ENCODE data around the gene PAX2. TPM values are rescaled to one million over a fixed set of nuclear protein-coding genes. Genes with fewer than 3 reads are reported as not detected.

The PAX2 gene
- total RNA-seq, 5 donors from 2014 or later (not counting 1 experiment from before 2014, with no cell fraction given), result not detected

Other genes starting within 250 kb of the PAX2 start
- gene SEC31B, start 225.7 kb upstream of the PAX2 start, total RNA-seq, result 10 to 100 TPM; 47.6 to 80.6 (median 50.2) TPM
- 100 to 1,000 TPM; 138 to 175 (median 166) TPM for gene NDUFB8, start 215.7 kb upstream of the PAX2 start, total RNA-seq
- 10 to 100 TPM; 40.9 to 53.4 (median 51.9) TPM for gene HIF1AN, start 209.6 kb upstream of the PAX2 start, total RNA-seq
- 10 to 100 TPM; 20.0 to 43.0 (median 31.3) TPM for gene SLF2, start 167.4 kb downstream of the PAX2 start, total RNA-seq
- gene SEMA4G, start 223.9 kb downstream of the PAX2 start, total RNA-seq, result 1 to 10 TPM; 1.1 to 2.8 (median 1.4) TPM
- 10 to 100 TPM; 36.2 to 67.6 (median 60.4) TPM for gene MRPL43, start 241.9 kb downstream of the PAX2 start, total RNA-seq
- 10 to 100 TPM in 3 of 5 donors, 1 to 10 TPM in 2; 5.3 to 20.2 (median 16.9) TPM for gene TWNK, start 242.0 kb downstream of the PAX2 start, total RNA-seq